Left kidney (tissue), 2 donors: ENCODE measurements around the gene CERS6. TPM values are rescaled to one million over a fixed set of nuclear protein-coding genes. Genes with fewer than 3 reads are reported as not detected.

Experiments used
- DNase-seq: peaks from one replicate; pipeline ENCODE4 v3.0.0-alpha.2; 2013
- polyA plus RNA-seq: library from polyadenylated mRNA; unstranded; fragments of 120-200 nt; gene quantifications from one replicate; pipeline ENCODE4 v1.2.1, GENCODE V29; 2013; ENCODE audit not compliant: insufficient read length

The CERS6 gene
- polyA plus RNA-seq, 1 donor, result 51.1 TPM

GRCh38 chr2:168700615-168701245 lies 244.7 kb downstream of the CERS6 start:
- DNase-seq, result no peak

GRCh38 chr2:168702579-168702978 lies 246.5 kb downstream of the CERS6 start:
- no peak for DNase-seq

DNA sequence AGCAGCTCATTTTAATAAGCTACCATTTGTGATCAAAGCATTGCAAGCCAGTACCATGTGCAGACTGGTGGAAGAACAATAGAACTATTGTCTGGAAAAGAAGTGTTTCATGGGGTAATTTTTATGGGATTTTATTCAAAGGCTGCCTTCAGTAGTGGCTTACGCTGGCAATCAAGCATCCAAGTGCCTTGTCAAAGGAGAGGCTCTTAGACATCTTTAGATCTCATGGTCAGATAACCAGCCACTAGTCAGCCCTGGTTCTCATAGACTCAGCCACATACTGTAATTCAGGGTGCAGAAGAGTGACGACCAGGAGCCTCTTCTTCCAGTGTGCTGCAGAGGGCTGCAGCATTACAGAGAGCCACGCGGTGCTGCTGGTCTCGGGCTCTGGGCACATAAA lies 247.9 kb downstream of the CERS6 start:
- no peak for DNase-seq

DNA sequence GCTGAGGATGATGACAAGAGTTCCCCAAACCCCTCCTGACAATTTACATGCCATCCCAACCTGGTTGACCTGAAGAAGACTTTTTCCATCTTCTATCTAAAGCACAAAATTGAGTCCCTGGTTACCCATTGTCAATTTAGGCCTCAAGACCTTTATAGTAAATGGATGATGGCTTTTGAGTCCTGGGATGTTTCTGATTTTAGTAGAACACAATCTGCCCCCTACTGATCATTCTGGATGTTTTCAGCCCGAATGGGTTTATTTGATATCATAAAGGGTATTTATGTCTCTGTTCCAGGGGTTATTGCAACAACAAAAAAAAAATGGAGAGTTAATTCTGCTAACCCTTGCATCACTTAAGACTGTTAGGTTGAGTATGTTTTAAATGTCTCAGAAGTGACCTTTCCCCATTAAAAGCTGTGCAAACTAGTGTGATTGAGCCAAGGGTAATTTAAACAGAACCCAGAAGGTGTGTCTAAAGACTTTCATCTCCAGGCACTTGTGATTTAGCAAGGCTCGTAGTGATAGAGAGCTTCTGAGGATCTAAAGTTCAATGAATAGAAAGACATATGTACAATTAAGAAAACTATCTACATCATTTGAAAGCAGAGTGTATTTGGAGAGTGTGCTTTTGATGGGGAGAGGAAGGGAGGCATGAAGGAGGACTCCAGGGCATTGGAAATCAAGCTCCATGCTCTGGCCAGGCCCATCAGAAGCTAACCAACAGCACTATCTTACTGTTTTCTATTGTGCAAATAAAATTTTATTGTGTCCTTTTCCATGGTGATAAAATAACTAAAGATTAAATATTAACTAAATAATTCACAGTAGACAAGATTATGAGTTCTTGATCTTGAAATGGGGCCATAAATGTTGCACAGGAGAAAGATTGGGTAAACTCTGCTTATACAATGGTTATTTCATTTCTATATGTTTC lies 249.7 kb downstream of the CERS6 start:
- no peak for DNase-seq

DNA sequence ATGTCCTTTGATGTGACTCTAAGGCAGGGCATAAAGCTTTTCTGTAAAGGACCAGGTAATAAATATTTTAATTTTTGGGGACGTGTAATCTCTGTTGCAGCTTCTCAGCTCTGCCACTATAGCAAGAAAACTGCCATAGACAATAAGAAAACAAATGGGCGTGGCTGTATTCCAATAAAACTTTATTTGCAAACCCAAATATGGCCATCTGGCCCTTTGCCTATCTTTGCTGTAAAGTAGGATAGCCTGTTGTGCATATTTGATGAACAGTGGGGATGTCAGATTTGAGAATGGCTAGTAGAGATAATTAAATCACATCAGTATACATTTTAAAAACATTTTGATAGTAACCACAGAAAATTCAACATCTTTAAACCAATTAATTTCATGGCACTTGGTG lies 250.7 kb downstream of the CERS6 start:
- no peak for DNase-seq

DNA sequence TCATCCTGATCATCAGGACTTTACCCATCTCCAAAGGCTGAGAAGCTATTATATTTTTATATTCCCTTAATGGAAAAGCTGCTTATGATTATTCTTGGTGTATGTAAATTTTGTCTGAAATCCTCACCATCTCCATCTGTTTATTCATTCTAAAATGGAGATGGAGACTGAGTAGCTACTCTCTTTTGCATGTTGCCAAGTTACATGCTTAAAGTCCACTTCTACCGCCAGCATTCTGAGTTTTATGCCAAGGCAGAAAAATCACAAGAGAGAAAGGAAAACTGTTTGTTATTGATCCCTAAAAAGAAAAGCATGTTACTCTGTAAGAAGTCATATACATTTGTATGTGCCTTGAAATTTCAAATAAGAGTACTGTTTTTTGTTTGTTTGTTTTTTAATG lies 252.0 kb downstream of the CERS6 start:
- DNase-seq, result no peak

- DNase-seq, result no peak
Observed at GRCh38 chr2:168710754-168711467, 254.8 kb downstream of the CERS6 start.

DNA sequence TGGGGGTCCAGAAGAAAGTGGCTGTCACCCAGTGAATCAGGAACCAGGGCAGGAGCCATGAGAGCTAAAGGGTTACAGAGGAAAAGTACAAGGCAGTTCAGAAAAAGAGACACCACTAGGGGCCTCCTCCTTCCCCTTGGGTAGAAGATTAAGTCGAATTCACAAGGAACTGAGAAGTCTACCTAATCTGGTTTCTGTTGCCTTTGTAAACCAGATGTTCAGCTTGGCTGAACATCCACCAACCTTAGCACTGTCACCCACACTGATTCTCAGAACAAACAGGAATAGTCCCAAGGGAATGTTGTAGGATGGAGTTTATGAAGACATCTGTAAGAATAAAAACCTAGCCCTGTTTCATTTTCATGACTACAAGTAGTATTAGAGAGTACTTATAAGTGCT lies 256.0 kb downstream of the CERS6 start:
- no peak for DNase-seq

DNA sequence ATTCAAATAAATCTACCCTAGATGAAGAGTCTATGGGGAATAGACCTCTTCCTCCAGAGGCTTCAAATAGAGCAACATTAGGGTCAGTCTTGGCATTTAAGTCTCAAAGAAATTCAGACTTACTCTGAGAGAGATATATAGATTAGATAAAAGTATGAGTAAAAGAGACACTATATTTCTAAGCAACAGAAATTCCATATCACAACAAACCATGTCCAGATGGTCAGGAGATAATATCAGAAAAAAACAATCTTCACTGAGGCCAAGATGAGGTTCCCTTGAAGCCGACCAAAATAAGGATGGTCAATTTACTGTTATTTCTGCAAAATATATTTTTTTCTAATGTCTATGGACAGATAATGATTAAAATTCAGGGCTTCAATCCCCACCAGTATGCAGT lies 257.3 kb downstream of the CERS6 start:
- no peak for DNase-seq

GRCh38 chr2:168715849-168716248 lies 259.8 kb downstream of the CERS6 start:
- no peak for DNase-seq

DNA sequence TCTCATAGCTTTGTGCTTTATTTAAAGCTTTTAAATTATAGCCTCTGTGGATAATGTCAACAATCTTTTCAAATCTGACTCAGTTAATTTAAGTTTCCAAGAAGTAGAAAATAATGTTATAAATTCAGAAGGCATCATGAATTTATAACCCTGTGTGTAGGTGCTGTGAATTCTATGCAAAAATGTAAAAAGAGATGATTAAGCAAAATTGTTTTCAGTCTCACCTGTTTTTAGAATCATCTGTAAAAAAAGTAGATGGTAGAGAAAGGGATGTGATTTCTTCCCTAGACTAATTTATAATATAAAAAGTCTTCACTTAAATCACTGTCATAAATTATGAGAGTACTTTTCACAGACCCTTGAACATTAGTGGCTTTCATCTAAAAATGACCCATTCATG lies 260.8 kb downstream of the CERS6 start:
- DNase-seq, result no peak

DNA sequence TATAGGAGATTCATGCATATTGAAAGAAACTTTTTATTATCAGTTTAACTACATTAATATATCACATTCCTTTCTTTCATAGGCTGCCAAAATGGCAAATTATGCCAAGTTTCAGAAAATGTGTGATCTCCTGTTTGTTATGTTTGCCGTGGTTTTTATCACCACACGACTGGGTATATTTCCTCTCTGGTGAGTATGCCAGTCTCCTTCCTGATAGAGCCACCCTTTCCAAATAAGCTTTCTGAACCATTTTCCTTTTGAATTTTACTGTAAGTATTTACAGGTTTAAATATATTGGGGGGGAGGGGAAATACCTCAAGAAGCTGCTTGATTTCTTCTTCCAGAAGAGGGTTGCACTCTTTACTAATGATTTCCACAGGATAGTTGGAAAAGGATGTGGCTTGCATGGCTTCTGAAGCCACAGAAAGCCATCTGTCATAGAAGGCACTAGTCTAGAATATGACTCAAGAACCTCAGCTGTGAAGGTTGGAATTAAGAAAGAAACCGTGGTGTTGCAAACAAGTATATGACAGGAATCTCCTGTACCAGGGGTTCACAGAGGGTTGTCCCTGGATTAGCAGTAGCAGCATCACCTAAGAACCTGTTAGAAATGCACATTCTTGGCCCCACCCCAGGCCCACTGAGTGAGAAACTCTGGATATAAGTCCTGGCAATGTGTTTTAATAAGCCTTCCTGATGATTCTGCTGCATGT lies 261.9 kb downstream of the CERS6 start:
- no peak for DNase-seq

DNA sequence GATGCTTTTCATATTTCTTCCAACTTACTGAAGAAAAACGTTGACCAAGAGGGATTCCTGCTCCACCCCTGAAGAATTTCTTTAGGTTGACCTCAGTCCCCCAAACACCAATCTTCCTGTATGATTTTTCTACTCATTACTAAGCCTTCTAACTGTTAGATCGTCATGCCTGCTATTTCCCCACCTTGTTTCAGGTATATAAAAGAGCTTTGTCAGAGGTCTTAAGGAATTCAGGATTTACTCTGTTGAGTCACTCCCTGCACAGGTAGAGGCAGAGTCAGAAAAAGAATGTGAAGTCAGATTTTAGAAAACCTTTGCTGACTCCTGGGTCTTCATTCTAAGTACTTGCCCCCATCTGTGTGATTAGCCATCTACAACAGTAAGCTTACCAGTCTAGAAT lies 262.6 kb downstream of the CERS6 start:
- no peak for DNase-seq

DNA sequence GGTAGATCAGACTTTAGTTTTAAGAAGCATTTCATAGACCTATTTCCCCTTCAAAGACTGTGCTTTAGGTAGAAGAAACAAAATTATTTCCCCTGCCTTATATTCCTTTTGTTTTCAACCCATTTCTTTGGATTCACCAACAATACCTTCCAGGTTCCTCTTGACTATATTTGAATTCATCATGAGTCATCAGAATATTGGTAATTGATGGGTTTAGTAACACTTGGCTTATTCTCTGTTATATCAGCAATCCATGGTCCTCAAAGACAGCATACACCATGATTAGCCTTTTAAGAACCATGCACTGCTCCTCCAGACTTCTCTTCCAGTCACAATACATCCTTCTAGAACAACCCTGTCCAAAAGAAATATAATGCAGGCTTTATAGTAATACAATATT lies 263.4 kb downstream of the CERS6 start:
- DNase-seq, result no peak

DNA sequence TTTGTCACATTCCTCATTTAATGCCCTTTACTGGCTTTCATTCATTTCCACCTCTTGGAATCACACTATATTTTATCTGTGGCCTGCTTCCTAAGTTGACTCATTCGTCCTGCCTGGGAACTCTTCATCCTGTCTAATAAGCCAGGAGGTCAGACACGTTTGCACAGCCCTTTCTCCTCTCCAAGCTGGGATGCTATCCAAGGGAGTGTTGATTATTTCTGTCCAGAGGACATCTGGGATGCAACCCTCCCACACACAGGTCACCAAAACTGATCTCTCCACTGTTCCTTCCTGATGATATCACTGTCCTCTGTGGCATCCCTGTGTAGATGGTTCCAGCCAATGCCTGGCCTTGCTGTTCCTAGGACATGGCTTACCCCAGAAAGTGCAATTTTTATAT lies 266.5 kb downstream of the CERS6 start:
- DNase-seq, result peak; percentile 41

- no peak for DNase-seq
Observed at GRCh38 chr2:168723275-168723899, 267.3 kb downstream of the CERS6 start.

- no peak for DNase-seq
Observed at GRCh38 chr2:168726375-168726774, 270.3 kb downstream of the CERS6 start.

- DNase-seq, result no peak
Observed at GRCh38 chr2:168727904-168728470, 271.9 kb downstream of the CERS6 start.

DNA sequence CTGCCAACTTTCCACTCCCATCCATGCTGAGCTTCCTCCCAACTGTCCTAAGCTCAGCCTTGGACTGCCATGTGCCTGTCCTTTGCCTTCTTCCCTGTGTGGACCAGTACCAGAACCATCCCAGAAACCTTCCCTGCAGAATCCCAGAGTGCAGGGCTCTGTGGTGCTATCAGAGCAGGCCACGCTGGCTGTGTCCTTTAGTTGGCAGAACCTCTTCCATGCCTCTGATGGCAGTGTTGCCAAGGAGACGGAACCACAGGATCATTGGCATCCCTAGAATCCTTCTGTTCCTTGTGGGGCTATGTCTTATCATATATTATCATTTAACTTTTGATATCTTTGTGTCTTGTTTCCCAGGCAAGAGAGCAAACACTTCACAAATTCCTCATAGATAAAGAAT lies 273.4 kb downstream of the CERS6 start:
- no peak for DNase-seq

DNA sequence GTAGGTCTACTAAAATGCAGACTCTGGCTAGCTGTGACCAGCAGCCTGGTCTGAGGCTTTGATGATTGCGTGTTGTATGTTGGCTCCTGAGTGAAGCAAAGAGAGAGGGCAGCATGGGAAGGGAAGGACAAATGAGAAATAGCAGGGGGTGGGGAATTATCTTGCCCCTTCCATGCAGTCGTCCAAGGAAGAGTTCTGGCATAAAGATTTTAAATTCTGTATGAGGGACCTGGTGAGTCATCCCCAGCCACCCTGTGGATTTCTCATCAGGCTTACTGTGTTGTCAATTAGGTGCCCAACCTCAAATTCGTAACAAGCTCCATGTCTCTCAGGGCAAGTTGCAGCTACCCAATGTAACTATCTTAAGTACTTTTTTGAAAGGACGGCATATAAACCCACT lies 274.3 kb downstream of the CERS6 start:
- DNase-seq, result no peak

GRCh38 chr2:168731002-168731401 lies 274.9 kb downstream of the CERS6 start:
- no peak for DNase-seq

- no peak for DNase-seq
Observed at GRCh38 chr2:168731616-168732015, 275.5 kb downstream of the CERS6 start.
